Ramos (cell line): Measurements from ENCODE around the gene MAP3K7CL.

Experiments
- in situ Hi-C: fragments of 300-500 bp; cut with MboI; formaldehyde crosslinking; loops from one replicate; pipeline ENCODE4 v1.14.3; 2022; ENCODE audit warnings: low sequenced_read_pairs; ENCODE audit not compliant: unreplicated experiment

The MAP3K7CL gene

GRCh38 chr21:29125191-29125590 is 5.3 kb upstream of the MAP3K7CL start:
- in situ Hi-C loops, result no loop called here

DNA sequence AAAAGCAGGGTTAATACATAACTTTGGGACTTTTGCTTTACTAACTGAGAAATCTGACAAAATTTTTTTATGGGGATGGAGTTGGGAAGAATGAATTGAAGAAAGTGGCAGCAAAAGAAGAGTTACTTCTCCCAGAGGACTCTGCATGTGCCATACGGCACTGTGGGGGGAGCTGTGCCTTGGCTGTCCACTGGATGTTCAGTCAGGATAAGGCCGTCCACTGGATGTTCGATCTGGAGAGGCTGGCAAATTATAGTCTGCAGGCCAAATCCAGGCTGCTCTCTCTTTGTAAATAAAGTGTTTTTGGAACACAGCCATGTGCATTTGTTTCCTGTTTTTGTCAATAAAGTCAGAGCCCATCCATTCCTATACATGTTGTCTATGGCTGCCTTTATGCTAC is 4.5 kb upstream of the MAP3K7CL start:
- in situ Hi-C loops, result no loop called here

DNA sequence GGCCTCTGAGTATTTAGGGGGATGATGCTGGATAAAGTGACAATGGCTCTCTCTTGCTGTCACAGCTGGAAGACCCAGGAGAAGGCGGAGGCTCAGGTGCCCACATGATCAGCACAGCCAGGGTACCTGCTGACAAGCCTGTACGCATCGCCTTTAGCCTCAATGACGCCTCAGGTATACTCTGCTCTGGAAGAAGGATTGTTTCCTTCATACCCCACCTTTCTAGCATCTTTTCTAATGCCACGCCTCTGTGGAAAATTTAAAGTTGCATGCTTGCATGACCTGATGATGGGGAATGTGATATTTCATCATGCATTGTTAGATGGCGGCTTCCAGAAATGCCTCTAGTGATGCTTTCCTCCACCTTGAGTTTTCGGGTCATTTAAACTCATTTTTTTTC is 2.8 kb downstream of the MAP3K7CL start:
- in situ Hi-C loops, result no loop called here

GRCh38 chr21:29133796-29134195 is 3.4 kb downstream of the MAP3K7CL start:
- in situ Hi-C loops, result no loop called here

GRCh38 chr21:29135481-29135880 is 5.0 kb downstream of the MAP3K7CL start:
- in situ Hi-C loops, result no loop called here

DNA sequence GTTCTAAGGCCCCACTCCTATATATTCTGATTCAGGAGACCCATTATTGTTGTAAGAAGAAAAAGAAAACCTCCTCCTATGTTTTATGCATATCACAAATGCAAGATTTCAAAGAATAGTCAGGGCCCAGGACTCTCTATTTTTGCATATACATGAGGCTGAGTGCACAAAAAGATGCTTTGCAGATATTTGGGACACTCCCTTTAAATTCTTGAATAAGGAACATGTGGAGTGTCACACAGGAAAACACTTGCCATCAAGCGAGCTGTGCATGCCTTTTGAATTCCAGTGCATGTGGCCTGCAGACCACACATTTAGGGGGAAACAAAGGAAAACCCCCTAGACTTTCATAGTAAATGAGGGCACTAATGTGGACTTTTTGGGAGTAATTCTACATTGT is 5.6 kb downstream of the MAP3K7CL start:
- in situ Hi-C loops, result no loop called here

DNA sequence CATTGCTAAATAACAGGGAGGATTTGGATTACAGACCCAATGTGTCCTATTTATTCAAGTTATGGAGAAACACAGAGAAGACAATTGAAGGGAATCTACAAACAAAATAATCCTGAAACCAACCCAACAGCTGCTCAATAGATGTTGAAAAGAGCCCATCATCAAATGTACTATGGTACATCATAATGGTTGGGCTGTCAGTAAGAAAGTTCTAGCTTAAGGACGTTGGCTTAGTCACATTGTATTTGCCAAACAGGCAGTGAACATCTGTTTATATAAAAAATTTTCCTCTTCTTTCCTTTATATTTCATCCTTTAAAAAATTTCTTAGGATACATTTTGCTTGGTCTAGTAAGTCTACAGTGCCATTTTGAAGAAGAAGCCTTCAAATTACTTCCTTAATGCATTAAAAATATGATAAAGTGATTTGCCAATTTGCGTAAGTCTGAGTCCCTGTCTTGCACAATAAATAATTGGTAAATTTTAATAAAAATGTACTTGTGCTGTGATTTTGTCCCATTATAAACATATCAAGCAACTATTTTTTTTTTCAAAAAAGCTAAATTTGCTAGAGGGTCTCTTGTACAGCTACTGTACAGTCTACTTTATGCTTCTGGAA is 14.4 kb downstream of the MAP3K7CL start:
- in situ Hi-C loops, result no loop called here

DNA sequence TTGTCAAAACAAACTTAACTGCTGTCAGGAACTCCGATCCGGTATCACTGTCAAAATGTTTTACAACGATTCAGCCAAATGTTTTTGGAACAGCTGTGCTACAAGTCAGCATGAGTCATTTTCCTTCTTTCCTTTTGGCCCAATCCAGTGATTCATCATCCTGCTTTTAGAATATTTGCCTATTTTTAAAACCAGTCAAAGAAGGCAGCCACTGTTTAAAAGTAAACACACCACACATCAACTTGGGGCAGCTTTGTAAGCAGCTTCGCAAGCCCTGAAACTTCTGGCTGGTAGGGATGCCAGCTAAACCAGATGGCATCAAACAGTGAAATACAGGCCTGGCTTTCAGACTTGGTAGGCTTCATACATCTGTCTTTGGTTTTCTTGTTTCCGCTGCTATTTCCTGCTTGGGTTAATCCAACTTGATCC is 14.9 kb downstream of the MAP3K7CL start:
- in situ Hi-C loops, result no loop called here

DNA sequence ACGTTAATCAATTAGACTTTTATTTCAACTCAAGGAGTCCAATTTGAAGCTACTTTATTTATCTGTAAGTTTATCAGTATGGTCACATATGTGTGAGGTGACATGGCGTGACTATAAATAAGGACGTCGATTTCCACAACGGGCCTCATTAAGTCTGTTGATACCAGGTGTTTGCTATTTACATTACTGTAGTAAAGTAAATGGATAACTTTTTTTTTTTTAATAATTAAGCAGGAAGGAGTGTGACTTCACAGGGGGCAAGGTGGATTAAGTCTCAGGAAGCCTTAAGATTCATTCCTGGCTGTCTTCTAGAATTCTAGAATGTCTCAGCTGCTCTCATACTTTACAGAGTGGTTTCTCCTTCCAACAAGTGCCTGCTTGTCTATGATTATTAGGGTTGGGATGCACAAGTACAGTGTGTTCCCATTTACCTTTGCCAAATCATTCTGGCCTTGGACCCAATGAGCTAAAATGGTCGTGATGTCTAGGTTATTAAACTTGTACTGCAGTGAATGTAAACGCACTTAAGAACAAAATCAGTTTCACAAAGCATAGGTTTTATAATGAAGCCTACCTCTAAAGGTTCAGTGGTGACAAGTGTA is 15.5 kb downstream of the MAP3K7CL start:
- in situ Hi-C loops, result no loop called here

DNA sequence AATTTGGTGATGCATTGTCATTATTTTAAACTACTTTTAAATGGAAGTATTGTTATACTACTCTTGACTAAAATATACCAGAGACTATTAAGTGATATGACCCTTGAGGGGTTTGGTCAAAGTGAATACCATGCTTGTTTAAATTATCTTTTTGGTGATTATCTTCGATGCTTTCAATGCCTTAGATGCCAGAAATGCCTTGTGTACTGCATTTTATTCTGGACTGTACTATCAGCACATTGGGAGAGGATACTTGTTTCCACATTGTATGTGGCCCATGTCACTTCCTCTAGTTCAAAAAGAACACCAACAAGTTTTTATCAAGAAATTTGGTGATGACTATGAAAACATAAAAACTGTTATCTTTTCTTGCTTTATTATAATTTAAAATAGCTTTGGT is 16.3 kb downstream of the MAP3K7CL start:
- in situ Hi-C loops, result no loop called here

DNA sequence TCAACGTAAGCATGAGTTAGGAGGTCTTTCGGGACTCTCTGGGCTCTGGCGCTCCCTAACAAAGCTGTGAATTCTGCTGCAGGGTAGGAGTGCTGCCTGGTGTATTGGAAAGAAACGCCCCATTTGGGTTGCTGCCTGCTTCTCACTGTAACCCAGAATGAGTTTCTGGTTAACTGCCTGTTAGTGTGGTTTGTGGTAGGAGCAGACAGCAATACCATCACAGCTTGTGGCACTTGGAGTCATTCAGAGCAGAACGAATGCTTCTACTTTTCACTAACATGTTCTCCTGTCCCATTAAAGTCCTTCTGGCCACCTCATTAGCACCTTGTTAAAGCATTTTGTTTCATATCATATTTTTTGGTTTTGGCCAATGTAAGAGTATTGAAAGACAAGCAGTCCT is 18.1 kb downstream of the MAP3K7CL start:
- in situ Hi-C loops, result no loop called here

GRCh38 chr21:29149808-29150425 is 19.5 kb downstream of the MAP3K7CL start:
- in situ Hi-C loops, result no loop called here

DNA sequence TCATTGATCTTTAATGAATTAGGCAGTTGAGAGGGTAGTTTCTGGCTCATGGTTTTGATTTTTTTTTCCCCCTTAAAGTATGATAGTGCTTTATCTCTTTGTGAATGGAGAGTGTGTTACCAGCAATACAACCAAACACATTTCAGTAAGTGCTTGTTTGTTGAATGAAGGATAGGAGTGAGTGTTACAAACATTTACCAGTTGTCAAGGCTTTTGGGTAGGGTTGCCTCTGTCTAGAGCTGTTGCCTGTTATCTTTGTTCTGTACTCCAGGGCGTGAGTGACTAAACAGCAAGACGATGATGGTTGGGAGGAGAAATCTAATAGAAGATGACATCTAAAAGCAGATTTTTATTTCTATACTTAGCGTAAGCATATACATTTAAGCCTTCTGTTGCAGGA is 21.5 kb downstream of the MAP3K7CL start:
- in situ Hi-C loops, result no loop called here

DNA sequence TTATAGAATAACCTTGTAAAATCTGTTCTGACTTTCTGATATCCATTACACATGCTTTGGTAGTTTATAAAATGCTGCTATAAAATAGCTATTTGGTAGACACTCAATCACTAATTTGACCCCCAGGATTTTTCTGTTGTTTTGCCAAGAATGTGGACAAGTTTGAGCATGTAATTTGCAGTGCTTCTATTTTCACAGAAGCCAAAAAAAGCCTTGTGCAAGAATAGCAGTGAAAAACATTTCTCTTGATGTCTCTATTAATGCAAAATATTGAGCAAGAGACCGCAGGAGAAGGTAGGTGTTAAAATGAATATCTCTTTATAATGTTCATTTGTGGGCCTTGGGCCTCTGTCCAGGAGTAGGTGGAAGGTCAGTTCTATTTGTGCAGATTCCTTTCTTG is 22.5 kb downstream of the MAP3K7CL start:
- in situ Hi-C loops, result no loop called here

DNA sequence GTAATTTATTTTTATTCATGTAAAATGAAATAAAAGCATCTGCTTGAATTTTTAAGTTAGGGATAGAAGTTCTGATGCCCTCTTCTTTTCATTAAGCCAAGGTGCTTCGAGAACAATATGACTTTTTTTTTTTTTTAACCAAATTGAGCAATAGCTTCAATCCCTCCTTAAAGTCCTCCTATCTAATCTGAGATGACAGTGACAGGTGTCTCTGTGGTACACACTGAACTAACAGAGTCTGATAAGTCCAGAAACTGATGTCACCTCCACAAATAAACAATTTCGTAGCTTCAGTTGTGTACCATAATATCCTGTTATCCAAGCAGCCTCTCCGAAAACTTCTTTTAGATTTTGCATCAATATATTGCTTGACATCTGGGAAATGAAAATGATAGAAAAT is 23.8 kb downstream of the MAP3K7CL start:
- in situ Hi-C loops, result no loop called here

DNA sequence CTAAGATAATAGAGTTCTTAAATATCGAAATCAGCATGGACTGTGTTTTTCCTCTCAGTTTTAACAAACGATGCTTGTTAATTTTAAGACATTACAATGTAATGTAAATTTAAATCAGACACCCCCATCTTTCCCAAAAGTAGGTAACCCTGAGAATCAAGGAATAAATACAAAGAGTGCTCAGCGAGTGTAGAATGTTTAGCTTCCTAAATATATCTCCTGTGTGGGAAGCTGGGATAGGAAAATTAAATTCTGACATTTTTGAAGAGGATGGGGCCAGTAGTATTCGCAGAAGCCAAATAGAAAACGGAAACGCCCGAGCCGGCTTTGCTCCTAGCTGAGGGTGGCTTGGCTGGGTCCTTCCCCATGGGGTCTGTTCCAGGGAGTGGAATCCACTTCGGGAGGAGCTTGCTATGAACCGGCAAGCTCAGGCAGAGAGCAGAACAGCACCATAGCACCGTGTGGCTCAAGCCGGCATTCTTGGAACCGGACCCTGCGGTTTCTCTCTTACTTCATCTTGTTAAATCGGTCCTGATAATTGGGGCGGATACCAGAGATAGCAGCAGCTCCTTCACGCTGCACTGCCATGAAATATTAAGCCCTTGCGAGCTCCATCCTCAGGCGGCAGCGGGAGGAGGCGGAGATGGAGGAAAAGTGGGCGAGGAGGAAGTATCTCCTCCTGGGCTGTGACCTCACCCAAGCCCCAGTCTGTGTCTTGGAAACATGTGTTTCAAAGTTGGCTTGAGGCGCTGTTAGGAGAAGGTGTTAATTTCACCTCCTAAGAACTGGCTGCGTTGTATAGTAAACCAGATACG is 24.9 kb downstream of the MAP3K7CL start:
- in situ Hi-C loops, result no loop called here

- in situ Hi-C loops, result no loop called here
Observed at GRCh38 chr21:29155933-29156260, 25.5 kb downstream of the MAP3K7CL start.

GRCh38 chr21:29157080-29157479 is 26.6 kb downstream of the MAP3K7CL start:
- in situ Hi-C loops, result no loop called here

- in situ Hi-C loops, result loop anchor here (10.0 kb wide), 1 partner anchor 215 kb away; no protein-coding TSS in a partner anchor
Observed at GRCh38 chr21:29159842-29160241, 29.4 kb downstream of the MAP3K7CL start.

DNA sequence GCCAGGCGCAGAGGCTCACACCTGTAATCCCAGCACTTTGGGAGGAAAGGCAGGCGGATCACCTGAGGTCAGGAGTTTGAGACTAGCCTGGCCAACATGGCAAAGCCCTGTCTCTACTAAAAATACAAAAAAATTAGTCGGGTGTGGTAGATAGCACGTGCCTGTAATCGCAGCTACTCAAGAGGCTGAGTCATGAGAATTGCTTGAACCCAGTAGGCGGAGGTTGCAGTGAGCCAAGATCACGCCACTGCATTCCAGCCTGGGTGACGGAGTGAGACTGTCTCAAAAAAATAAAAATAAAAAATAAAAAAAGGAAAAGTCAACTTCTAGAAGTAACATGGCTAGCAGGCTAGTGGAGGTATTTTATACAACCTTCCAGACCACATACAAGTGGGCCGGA is 32.4 kb downstream of the MAP3K7CL start:
- in situ Hi-C loops, result loop anchor here (10.0 kb wide), 1 partner anchor 212 kb away; no protein-coding TSS in a partner anchor
